ENCODE measurements around the gene USP36.
"Not testable (repeated sequence)": the region's sequence is repeated elsewhere in the genome, so short reads cannot be mapped to it uniquely, and the experiment has no call there.

Gene USP36

GRCh38 chr17:78789149-78789662, 51.4 kb downstream of the USP36 start:
- DNase-seq: no peak

GRCh38 chr17:78788451-78788850, 52.2 kb downstream of the USP36 start:
- no peak for DNase-seq

- no peak for DNase-seq
These were observed 53.2 kb downstream of the USP36 start for GRCh38 chr17:78787444-78787843.

DNA sequence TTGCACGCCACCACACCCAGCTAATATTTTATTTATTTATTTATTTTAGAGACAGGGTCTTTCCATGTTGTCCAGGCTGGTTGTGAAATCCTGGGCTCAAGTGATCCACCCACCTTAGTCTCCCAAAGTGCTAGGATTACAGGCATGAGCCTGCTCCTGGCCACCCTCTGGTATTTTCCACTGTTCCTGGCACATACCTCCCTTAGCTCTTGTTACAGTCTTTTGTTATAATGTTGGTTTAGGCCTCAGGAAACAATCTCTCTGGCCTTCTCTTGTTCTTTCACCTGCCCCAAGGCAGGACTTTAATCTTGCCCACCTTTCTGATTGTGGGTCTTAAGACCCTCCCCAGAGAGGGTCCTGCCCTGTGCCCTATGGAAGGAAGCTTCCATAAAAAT, 55.0 kb downstream of the USP36 start:
- DNase-seq: peak; percentile 26

GRCh38 chr17:78785011-78785662, 55.5 kb downstream of the USP36 start:
- peak; percentile 26 for DNase-seq

GRCh38 chr17:78784352-78784751, 56.3 kb downstream of the USP36 start:
- DNase-seq: peak; percentile 22

DNA sequence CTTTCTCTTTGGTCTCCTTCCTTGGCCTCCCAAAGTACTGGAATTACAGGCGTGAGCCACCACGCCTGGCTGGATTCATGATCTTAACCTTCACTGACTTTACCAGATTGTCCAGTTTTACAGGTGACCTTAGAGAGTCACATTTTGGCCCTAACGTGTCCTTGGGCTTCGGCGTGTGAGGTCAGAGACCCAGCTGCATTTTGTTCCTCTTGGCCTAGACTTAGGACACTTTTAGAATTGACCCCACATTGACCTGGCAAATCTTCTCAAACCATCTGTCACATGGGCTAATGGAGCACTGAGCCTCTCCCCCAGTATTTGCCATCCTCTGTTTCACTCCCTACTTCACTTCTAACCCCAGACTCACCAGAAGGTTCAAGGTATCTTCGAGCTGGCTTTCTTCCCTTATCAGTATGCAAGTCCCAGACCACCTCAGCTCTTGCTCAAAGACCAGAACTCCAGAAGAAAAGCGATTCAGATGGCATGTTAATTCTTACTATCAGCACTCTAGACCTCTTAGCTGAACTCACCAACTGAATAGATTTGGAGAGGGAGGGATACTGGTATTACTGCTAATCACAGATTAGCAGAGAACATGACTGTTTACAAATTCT, 56.8 kb downstream of the USP36 start:
- peak; percentile 12 for DNase-seq

- peak; percentile 51 for DNase-seq
These were observed 58.7 kb downstream of the USP36 start, which contains the start of gene CYTH1 for GRCh38 chr17:78781893-78782304. Gene CYTH1 (minus strand): TSS chr17:78782273. CDS start chr17:78782223, 50 bp downstream.

DNA sequence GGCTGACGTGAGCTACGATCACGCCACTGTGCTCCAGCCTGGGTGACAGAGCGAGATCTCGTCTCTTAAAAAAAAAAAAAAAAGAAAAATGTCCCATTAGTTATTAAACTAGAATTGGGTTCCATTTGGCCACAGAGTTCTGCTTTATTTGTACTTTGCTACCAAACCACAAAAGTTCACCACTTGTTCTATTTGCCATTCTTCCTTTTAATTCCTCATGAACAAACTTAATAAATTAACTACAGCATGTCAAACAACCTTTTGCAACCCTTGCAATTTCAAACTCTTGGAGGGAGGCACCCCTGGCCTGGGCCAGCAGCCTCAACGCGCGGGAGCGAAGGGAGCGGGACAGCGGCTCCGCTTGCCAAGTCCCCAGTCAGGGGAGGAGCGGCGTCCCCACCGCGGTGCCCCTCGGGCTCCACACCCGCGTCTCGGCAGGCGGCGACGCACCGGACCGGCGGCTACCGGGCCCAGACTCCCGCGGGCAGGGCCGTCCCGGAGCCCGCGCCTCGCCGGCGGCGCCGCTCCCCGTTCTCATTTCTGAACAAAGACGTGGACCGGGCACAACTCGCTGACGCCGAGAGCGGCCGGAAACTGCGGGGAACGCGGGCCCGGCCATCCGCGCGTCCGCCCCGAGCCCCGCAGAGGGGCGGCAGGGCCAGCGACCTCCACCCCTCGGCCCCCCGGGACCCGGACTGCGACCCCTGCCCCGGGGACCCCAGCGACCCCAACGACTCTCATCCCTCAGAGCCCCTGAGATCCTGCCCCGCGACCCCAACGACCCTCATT, 59.3 kb downstream of the USP36 start:
- DNase-seq: peak; percentile 63

DNA sequence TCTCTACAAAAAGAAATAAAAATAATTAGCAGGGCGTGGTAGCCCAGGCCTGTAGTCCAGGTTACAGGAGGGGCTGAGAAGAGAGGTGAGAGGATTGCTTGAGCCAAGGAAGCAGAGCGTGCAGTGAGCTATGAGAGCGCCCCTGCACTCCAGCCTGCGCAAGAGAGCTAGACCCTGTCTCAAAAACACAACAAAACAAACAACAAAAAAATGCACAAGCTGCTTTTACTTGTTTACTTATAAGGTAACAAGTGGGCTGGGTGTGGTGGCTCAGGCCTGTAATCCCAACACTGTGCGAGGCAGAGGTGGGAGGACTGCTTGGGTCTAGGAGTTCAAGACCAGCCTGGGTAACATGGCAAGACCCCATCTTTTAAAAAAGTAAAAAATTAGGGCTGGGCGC, 60.3 kb downstream of the USP36 start:
- peak; percentile 24 for DNase-seq

DNA sequence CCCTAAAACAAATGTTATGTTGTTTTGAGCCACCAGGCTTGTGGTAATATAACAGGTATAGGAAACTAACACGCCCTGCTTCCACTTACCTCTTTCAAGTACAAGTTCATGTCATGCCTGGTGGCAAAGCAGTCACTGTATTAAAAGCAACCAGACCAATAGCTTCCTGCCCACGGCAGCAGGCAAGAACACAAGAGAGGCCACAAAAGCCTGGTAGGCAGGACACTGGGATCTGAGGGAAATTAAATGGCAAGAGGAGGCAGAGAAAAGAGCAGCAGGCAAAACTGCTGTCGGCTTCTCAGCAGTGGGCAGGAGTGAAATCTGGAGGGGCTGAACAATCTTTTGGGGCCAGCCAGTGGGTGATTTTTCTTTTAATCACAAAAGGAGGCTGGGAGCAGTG, 60.8 kb downstream of the USP36 start:
- peak; percentile 16 for DNase-seq

DNA sequence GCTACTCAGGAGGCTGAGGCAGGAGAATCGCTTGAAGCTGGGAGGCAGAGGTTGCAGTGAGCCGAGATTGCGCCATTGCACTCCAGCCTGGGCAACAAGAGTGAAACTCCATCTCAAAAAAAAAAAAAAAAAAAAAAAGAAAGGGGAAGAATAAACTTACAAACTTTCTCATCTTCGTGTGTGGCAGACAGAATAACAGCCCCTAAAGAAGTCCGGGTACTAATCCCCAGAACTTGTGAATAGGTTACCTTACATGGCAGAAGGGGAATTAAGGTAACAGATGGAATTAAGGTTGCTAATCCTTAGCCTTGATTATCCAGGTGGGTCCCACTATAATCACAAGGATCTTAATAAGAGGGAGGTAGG, 61.3 kb downstream of the USP36 start:
- DNase-seq: not testable (repeated sequence)

GRCh38 chr17:78777881-78778280, 62.7 kb downstream of the USP36 start:
- no peak for DNase-seq

GRCh38 chr17:78774956-78775571, 65.5 kb downstream of the USP36 start:
- no peak for DNase-seq

DNA sequence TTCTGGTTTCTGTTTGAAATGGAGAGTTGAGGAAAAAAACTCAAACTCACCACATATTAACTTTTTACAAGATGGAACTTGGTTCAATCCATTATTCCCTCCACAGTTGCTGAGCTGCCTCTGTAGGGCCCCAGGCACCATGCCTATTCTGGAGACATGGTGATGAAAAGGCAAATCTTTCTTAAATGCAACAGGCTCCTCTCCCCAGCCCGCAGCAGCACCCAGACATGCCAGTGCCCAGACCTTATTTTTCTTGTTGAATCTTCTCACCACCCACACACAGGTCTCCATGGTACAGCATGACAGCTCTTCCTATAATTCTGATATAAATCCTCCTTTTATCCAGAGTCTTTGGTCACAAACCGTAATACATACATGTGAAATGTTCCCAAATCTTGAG, 66.2 kb downstream of the USP36 start:
- DNase-seq: no peak

DNA sequence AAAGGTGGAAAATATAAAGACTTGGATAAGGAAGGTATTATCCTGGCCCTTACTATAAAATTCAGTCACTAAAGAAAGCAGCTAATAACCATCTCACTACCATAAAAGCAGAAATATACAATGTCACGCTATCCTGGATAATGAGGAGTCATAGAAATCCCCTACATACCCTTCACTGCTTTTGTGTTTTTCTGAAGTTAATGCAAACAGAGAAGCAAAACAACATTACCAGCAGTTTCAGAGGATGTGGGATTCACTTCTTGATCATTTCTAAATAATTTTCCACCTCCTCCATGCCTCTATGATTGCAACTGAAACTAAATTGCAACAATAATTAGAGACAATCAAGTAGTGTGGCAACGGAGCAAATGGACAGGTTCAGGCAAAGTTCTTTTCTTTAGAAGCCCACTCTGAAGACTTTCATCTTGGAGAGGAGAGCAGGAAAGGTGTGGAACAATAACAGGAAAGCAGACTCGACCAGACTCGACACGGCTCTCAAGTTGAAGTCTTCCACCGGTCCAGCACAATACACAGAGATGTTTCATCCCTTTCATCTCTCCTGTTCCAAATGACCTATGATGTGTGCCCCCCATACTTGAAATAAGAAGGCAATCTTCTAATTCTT, 68.7 kb downstream of the USP36 start:
- DNase-seq: no peak

DNA sequence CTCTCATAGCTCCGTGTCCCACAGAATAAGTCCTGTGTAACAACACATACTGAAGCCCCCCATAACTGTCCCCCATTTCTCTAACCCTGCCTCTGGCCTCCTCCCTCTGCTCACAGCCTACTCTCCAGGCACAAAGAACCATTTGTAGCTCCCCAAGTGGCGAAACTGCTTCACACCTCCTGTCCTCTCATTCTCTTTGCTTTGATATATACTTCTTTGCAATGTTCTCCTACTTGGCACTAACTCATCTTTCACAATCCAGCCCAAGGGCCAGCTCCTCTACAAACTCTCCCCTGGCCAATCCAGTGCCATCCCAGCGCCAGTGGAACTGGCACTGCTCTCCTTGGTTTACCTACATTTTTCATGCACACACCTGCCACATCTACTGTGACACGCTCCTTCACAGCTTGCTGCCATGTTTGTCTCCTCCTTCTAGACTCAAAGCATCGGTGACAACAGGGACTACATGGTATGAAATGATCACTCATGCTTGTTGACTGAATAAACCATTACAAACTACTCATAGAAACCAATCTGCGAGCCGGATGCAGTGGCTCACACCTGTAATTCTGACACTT, 71.3 kb downstream of the USP36 start:
- no peak for DNase-seq

DNA sequence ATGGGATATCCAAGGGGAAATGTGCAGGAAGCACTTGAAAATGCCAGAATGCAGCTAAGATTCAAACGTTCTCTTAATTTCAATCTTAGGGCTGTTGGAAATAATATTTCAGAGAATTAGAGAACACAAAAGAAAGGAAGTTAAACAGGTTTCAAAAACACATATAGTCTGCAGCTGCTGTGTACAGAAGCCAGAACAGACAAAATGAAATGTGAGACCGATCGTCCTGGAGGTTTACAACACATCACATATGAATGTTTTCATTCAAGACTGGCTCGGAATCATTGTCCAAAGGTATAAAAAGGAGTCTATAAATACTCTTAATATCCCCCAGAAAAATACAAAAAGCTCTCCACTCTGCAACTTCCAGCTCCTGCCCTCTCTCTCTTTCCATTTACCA, 72.8 kb downstream of the USP36 start:
- DNase-seq: no peak

DNA sequence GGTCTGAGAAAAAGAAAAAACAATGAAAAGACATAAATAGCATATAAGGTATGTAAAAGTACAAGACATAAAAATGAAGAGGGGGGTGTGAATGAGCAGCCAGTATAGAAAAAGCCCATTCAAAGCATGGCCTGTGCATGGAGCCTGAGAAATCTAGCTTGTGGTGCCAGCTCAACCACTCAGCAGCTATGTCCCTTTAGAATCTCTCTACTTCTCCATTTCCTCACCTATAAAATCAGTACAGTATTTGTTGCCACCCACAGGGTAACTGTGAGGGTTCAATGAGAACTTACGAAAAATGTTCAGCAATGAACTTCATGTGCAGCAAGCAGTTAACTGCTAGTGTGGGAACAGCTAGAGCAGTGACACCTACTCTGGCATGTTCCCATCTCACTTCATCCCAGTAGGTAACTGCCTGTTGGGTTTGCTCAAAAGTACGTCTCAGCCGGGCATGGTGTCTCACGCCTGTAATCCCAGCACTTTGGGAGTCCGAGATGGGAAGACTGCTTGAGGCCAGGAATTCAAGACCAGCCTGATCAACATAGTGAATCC, 73.8 kb downstream of the USP36 start:
- no peak for DNase-seq

GRCh38 chr17:78766225-78766624, 74.4 kb downstream of the USP36 start:
- no peak for DNase-seq

GRCh38 chr17:78765821-78766220, 74.8 kb downstream of the USP36 start:
- DNase-seq: no peak

GRCh38 chr17:78764871-78765270, 75.7 kb downstream of the USP36 start:
- no peak for DNase-seq
